CD4-positive, alpha-beta memory T cell (primary cell): ENCODE measurements around the gene ARL15. TPM values are rescaled to one million over a fixed set of nuclear protein-coding genes. Genes with fewer than 3 reads are reported as not detected.
"Not testable (repeated sequence)": the region's sequence is repeated elsewhere in the genome, so short reads cannot be mapped to it uniquely, and the experiment has no call there.

Experiments used
- CTCF ChIA-PET: fragments of 350-600 bp; sonication (Branson Sonifier 250); formaldehyde crosslinking; loops from one replicate; lab custom pipeline; 2021; ENCODE audit warnings: inconsistent platforms; ENCODE audit not compliant: partially characterized antibody; lab: Charles Lee
- POLR2A ChIA-PET: fragments of 350-600 bp; sonication (Branson Sonifier 250); formaldehyde crosslinking; loops from one replicate; lab custom pipeline; 2021; ENCODE audit not compliant: partially characterized antibody; lab: Charles Lee
- DNase-seq, 5 donors: peaks; one replicate each; pipeline versions ENCODE4 v3.0.0 to v3.0.0-alpha.2; 2020 to 2022; ENCODE audit warnings: mixed read lengths in 1 of 5
- H3K27ac ChIP-seq: one replicate; pipeline ENCODE4 v1.7.0; 2013; ENCODE audit warnings: low read depth, low read length
- H3K27me3 ChIP-seq: 2 replicates; pipeline ENCODE4 v1.7.0; 2013; ENCODE audit warnings: mild to moderate bottlenecking, low read length, moderate library complexity; ENCODE audit not compliant: insufficient read depth
- H3K36me3 ChIP-seq: 2 replicates; pipeline ENCODE4 v1.7.0; 2013; ENCODE audit warnings: mild to moderate bottlenecking, low read length, moderate library complexity; ENCODE audit not compliant: insufficient read depth
- H3K4me1 ChIP-seq: 2 replicates; pipeline ENCODE4 v1.7.0; 2013; ENCODE audit warnings: mild to moderate bottlenecking, low read length, moderate library complexity; ENCODE audit not compliant: insufficient read depth
- H3K4me3 ChIP-seq, 2 donors: one replicate each; pipeline ENCODE4 v1.7.0; 2013; ENCODE audit warnings: low read length in 2 of 2, mild to moderate bottlenecking in 1 of 2
- H3K9me3 ChIP-seq, 2 donors: one replicate each; pipeline ENCODE4 v1.7.0; 2013; ENCODE audit warnings: low read length in 2 of 2, control low read depth in 1 of 2; ENCODE audit not compliant: control insufficient read depth in 1 of 2
- H3K27ac Mint-ChIP-seq, 7 donors: one replicate each; pipeline ENCODE4 v1.8.0; 2020 to 2021; ENCODE audit warnings: mixed read lengths in 7 of 7, mild to moderate bottlenecking in 6 of 7, inconsistent platforms in 3 of 7, moderate library complexity in 3 of 7
- H3K27me3 Mint-ChIP-seq, 2 donors: one replicate each; pipeline ENCODE4 v1.8.0; 2020 to 2021; ENCODE audit warnings: mixed read lengths in 2 of 2
- H3K36me3 Mint-ChIP-seq, 2 donors: one replicate each; pipeline ENCODE4 v1.8.0; 2020 to 2021; ENCODE audit warnings: mixed read lengths in 2 of 2, inconsistent platforms in 1 of 2, mild to moderate bottlenecking in 1 of 2
- H3K4me1 Mint-ChIP-seq, 4 donors: one replicate each; pipeline ENCODE4 v1.8.0; 2020 to 2021; ENCODE audit warnings: mixed read lengths in 4 of 4, mild to moderate bottlenecking in 1 of 4
- H3K4me3 Mint-ChIP-seq, 8 donors: one replicate each; pipeline ENCODE4 v1.8.0; 2020 to 2021; ENCODE audit warnings: mixed read lengths in 8 of 8, mild to moderate bottlenecking in 7 of 8, moderate library complexity in 6 of 8, inconsistent platforms in 3 of 8
- H3K9me3 Mint-ChIP-seq, 8 donors: one replicate each; pipeline ENCODE4 v1.8.0; 2020 to 2021; ENCODE audit warnings: mixed read lengths in 8 of 8, mild to moderate bottlenecking in 5 of 8, inconsistent platforms in 3 of 8, moderate library complexity in 1 of 8
- intact Hi-C: fragments of 100-400 bp; cut with micrococcal nuclease; formaldehyde crosslinking; loops from one replicate; pipeline ENCODE4 v1.15.1; 2023
- polyA plus RNA-seq, 2 donors: library from polyadenylated mRNA; unstranded; fragments of 300-500 nt; fragmentation: Illumina TruSeq; gene quantifications; one replicate each; pipeline ENCODE4 v1.2.3, GENCODE V29; 2021
- total RNA-seq, 2 experiments: library from RNA; stranded (reverse); gene quantifications; one replicate each; pipeline ENCODE4 v1.2.3, GENCODE V29; 2021

The ARL15 gene
- total RNA-seq: 10 to 100 TPM; 14.1 to 15.3 TPM
- polyA plus RNA-seq: 10 to 100 TPM; 14.0 to 29.8 TPM

DNA sequence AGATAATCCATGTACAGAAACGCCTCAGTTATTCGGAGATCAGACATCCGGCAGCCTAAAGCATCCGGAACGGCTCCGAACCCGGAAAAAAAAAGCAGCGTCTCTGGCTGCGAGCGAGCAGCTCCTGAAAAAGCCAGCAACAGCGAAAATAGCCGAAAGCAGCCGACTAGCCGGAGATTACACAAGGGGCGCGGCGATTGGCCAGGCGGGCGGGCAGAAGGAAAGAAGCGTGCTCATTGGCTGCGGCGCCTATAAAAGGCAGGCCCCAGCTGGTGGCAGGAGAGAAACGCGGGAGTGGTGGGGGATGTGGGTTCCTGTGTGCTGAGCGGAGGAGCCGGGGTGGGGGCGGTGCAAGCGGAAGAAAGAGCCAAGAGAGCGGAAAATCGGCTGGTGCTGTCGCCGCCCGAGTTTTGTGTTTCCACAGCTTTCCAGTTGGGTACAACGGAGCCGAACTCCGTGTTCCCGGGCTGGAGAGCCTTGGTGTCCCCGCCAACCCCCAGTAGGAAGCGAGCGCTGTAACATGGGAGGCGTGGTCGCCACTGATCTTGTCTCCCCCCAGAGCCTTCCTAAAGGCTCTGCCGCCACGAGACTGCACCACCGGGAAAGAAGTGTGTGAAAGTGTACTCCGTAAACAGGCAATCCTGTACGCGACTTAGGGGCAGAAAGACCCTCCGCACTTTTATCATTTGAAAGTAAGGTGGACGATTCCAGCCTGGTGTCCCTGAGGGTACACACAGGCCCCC lies at the start of gene ARL15:
ARL15 (minus strand) TSS at position 141 of the 743 bp plus-strand sequence.
- Histone ChIP-seq H3K4me1 (peaks cover 16% of the 10 kb centered on the region), H3K27me3 (no peaks in the 10 kb centered on the region), H3K4me3 (peak within 1 kb of the TSS; percentile 84 to 96), H3K9me3 (no peaks in the 10 kb centered on the region), H3K36me3 (no peaks in the 10 kb centered on the region), H3K27ac (peak within 1 kb of the TSS; percentile 86)
- CTCF ChIA-PET: interaction anchor here (0.6 to 2.6 kb wide), 12 partner anchors 11 to 1203 kb away, joined by 3 to 11 read pairs (median 4); partner anchors contain the start of gene NDUFS4
- Mint-ChIP-seq H3K4me1 (peaks cover 12 to 35% (median 26%) of the 10 kb centered on the region in 4 donors), H3K36me3 (peaks cover 0 to 10% of the 10 kb centered on the region in 2 donors), H3K9me3 (peaks cover 0 to 4% (median 0%) of the 10 kb centered on the region in 8 donors), H3K4me3 (peak within 1 kb of the TSS; percentile 91 to 99 (median 97)), H3K27me3 (peaks cover 7 to 8% of the 10 kb centered on the region in 2 donors), H3K27ac (peak within 1 kb of the TSS; percentile 94 to 98 (median 96))
- peak; percentile 98 for DNase-seq
- POLR2A ChIA-PET: interaction anchor here (0.6 to 2.6 kb wide), 15 partner anchors 10 to 1509 kb away, joined by 3 to 8 read pairs (median 4); partner anchors contain the start of genes MOCS2 and SNX18
- intact Hi-C loops: loop anchor here (1.0 to 5.0 kb wide), 9 partner anchors 66 to 1201 kb away; partner anchors contain the start of genes DHX29, MOCS2, MTREX and SNX18

DNA sequence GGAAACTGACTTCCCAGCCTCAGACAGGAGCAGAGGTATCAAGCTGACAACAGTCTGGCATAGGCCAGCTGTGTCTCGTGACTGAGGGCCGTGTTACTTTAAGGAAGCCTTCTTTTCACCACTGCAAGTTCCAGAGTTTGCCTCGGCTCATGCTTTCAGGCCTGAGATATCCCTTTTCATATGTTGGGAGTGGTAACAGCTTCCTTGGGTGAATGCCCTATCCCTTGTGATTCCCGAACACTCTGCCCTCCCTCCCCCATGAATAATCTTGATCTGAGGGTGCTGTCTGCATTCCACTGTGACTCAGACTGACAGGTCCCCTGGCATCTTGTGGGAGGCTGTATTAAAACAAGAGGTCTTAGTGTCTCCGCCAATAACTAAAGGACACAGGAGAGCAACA lies 49.7 kb upstream of the ARL15 start:
- ChIA-PET POLR2A (no interaction called here), CTCF (no interaction called here)
- H3K4me3 Mint-ChIP-seq: no peak overlapping the region
- H3K27me3 Mint-ChIP-seq: peaks cover 25 to 31% of the 10 kb centered on the region in 2 donors
- Histone ChIP-seq H3K4me1 (no peaks in the 10 kb centered on the region), H3K27me3 (no peaks in the 10 kb centered on the region), H3K27ac (no peak overlapping the region), H3K4me3 (no peak overlapping the region), H3K36me3 (no peaks in the 10 kb centered on the region), H3K9me3 (no peaks in the 10 kb centered on the region)
- intact Hi-C loops: no loop called here
- H3K36me3 Mint-ChIP-seq: peaks cover 0 to 5% of the 10 kb centered on the region in 2 donors
- H3K27ac Mint-ChIP-seq: no peak overlapping the region
- peaks cover 0 to 11% (median 4%) of the 10 kb centered on the region in 8 donors for H3K9me3 Mint-ChIP-seq
- no peaks in the 10 kb centered on the region for H3K4me1 Mint-ChIP-seq
- no peak for DNase-seq

DNA sequence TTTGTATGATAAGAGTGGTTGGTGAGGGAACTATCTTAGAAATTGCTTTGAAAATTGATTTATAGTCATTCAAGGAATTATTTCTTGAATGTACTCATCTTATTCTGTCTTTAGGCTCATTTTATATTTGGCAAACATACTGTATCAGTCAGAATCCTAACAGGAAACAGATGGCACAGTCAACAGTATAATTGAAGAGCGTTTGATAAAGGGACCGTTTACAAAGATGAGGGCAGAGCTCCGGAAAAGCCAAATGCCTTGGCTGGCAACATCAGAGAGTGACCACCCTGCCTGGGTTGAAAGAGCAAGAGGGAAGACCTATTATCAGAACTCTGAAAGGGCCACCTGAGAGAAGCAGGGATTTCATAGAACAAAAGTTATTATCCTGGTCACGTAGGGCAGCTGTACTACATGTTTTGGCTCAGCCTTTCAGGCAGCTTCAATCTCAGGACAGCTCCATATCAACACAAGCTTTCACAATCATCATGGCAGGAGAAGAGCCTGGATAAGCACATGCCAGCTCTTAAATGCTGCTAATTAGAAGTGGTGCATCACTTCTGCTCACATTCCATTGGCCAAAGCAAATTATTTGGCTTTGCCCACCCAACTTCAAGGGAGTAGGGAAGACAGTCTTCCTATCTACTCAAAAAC lies 47.2 kb upstream of the ARL15 start:
- H3K27ac Mint-ChIP-seq: no peak overlapping the region
- H3K27me3 ChIP-seq: no peaks in the 10 kb centered on the region

DNA sequence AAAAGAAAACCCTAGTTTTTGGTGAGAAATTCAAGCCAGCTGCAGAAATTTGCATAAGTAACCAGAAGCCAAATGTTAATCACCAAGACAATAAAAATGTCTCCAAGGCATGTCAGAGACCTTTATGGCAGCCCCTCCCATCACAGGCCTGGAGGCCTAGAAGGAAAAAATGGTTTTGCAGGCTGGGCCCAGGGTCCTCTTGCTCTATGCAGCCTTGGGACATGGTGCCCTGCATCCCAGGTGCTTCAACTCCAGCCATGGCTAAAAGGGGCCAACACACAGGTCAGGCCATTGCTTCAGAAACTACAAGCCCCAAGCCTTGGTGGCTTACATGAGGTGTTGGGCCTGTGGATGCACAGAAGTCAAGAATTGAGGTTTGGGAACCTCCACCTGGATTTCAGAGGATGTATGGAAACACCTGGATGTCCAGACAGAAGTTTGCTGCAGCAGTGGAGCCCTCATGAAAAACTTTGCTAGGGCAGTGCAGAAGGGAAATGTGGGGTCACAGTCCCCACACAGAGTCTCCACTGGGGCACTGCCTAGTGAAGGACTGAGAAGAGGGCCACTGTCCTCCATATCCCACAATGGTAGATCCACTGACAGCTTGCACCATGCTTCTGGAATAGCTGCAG lies 43.7 kb upstream of the ARL15 start:
- H3K4me3 Mint-ChIP-seq, H3K9me3 ChIP-seq, H3K4me1 ChIP-seq, H3K27me3 ChIP-seq, H3K4me1 Mint-ChIP-seq, H3K36me3 ChIP-seq, POLR2A ChIA-PET, CTCF ChIA-PET, H3K27ac Mint-ChIP-seq, DNase-seq, H3K27me3 Mint-ChIP-seq, H3K27ac ChIP-seq, H3K4me3 ChIP-seq, intact Hi-C loops: not testable (repeated sequence)
- Mint-ChIP-seq H3K36me3 (peaks cover 3 to 13% of the 10 kb centered on the region in 2 donors), H3K9me3 (peaks cover 3 to 33% (median 18%) of the 10 kb centered on the region in 8 donors)

More for the DNA sequence above, 47.2 kb upstream of the ARL15 start:
- intact Hi-C loops: no loop called here
- Mint-ChIP-seq H3K9me3 (peaks cover under 1 to 27% (median 16%) of the 10 kb centered on the region in 8 donors), H3K36me3 (peaks cover 3 to 13% of the 10 kb centered on the region in 2 donors), H3K27me3 (peaks cover 19 to 21% of the 10 kb centered on the region in 2 donors), H3K4me3 (no peak overlapping the region), H3K4me1 (no peaks in the 10 kb centered on the region)
- POLR2A ChIA-PET: no interaction called here
- DNase-seq: no peak
- H3K4me1 ChIP-seq: no peaks in the 10 kb centered on the region
- H3K36me3 ChIP-seq: no peaks in the 10 kb centered on the region
- no peak overlapping the region for H3K27ac ChIP-seq
- no peak overlapping the region for H3K4me3 ChIP-seq
- H3K9me3 ChIP-seq: peaks cover 0 to 3% of the 10 kb centered on the region in 2 donors
- CTCF ChIA-PET: no interaction called here

DNA sequence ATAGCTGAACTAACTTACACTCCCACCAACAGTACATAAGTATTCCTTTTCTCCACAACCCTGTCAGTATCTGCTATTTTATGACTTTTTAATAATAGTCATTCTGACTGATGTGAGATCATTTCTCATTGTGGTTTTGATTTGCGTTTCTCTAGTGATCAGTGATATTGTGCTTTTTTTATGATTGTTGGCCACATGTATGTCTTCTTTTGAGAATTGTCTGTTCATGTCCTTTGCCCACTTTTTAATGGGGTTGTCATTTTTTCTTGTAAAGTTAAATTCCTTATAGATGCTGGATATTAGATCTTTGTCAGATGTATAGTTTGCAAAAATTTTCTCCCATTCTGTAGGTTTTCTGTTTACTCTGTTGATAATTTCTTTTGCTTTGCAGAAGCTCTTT lies 42.2 kb upstream of the ARL15 start:
- POLR2A ChIA-PET, H3K4me3 Mint-ChIP-seq, H3K27ac Mint-ChIP-seq, H3K4me3 ChIP-seq, DNase-seq, H3K4me1 Mint-ChIP-seq, intact Hi-C loops, CTCF ChIA-PET, H3K27me3 Mint-ChIP-seq, H3K4me1 ChIP-seq, H3K27ac ChIP-seq, H3K36me3 ChIP-seq, H3K9me3 ChIP-seq, H3K27me3 ChIP-seq: not testable (repeated sequence)
- peaks cover 3 to 34% (median 19%) of the 10 kb centered on the region in 8 donors for H3K9me3 Mint-ChIP-seq
- peaks cover 3 to 13% of the 10 kb centered on the region in 2 donors for H3K36me3 Mint-ChIP-seq

DNA sequence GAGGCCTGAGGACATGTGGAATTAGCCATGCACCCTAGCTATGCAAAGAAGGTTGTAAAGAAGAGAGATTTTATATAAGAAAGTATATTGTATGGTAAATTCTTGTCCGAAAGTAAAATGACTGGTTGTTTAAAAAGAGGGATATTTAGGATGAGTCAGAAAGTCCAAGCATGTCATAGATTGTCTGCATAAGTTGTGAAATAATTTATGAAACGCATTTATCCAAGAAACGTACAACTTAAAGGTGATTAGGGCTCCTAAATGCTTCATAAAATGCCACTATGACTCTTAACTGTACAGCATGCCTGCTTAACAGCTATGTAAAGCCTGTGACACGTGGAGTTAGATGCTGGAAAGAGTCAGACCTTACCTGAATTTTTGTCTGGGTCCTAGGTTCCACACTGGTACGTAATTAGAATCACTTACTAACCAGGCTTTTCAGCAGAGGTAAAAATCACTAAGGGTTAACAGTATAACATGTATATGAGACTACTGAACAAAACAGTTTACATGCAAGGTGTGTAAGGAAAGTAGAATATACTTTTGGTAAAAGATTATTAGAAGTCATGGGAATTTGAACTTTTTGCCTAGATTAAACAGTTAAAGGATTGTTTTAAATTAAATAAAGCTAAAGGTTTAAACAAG lies 37.0 kb upstream of the ARL15 start:
- no peak for DNase-seq
- no peak overlapping the region for H3K27ac ChIP-seq
- peaks cover under 1 to 12% (median 8%) of the 10 kb centered on the region in 8 donors for H3K9me3 Mint-ChIP-seq
- H3K36me3 Mint-ChIP-seq: no peaks in the 10 kb centered on the region
- no peaks in the 10 kb centered on the region for H3K27me3 ChIP-seq
- H3K4me3 ChIP-seq: no peak overlapping the region
- no peaks in the 10 kb centered on the region for H3K36me3 ChIP-seq
- no peaks in the 10 kb centered on the region for H3K9me3 ChIP-seq
- no peaks in the 10 kb centered on the region for H3K4me1 ChIP-seq
- no peaks in the 10 kb centered on the region for H3K4me1 Mint-ChIP-seq
- ChIA-PET CTCF (no interaction called here), POLR2A (no interaction called here)
- no peak overlapping the region for H3K27ac Mint-ChIP-seq
- intact Hi-C loops: no loop called here
- no peak overlapping the region for H3K4me3 Mint-ChIP-seq
- H3K27me3 Mint-ChIP-seq: peaks cover 0 to 2% of the 10 kb centered on the region in 2 donors
